Endothelial cell of umbilical vein (primary cell): ENCODE measurements around the gene NEU3.

Source experiments
- CTCF ChIP-seq, 2 donors: IDR thresholded peaks; 1 replicate in 1 of 2; 2 replicates in 1 of 2; pipeline ENCODE4 v1.5.1; 2011; ENCODE audit warnings: low read length in 2 of 2, mild to moderate bottlenecking in 2 of 2, moderate library complexity in 2 of 2, control low read depth in 1 of 2, inconsistent platforms in 1 of 2, low read depth in 1 of 2; ENCODE audit not compliant: insufficient read depth in 1 of 2; ENCODE audit errors: extremely low read depth in 1 of 2
- EZH2 ChIP-seq: IDR thresholded peaks from 2 replicates; pipeline ENCODE4 v1.6.1; 2012; ENCODE audit warnings: borderline replicate concordance, low read depth, mild to moderate bottlenecking, moderate library complexity, low read length, inconsistent platforms; ENCODE audit not compliant: severe bottlenecking
- POLR2A ChIP-seq: IDR thresholded peaks from 2 replicates; pipeline ENCODE4 v1.6.1; 2012; ENCODE audit warnings: low read depth, mild to moderate bottlenecking, control low read depth, low read length

- TF ChIP-seq CTCF (IDR thresholded peaks at IDR 0.05; ENCODE audit: extremely low read depth in 1 of 2, insufficient read depth in 1 of 2, low read depth in 1 of 2, low read length in 2 of 2), result no peak
- TF ChIP-seq POLR2A, result no peak
- TF ChIP-seq EZH2, result no peak
These were observed 30.6 kb upstream of the NEU3 start for GRCh38 chr11:74957937-74958629.
